Measurements from ENCODE around the gene HNF4A.
A peak's percentile ranks its signal among the peaks of the same experiment; 100 is the strongest.
"Not testable (repeated sequence)": the region's sequence is repeated elsewhere in the genome, so short reads cannot be mapped to it uniquely, and the experiment has no call there.

Gene HNF4A

DNA sequence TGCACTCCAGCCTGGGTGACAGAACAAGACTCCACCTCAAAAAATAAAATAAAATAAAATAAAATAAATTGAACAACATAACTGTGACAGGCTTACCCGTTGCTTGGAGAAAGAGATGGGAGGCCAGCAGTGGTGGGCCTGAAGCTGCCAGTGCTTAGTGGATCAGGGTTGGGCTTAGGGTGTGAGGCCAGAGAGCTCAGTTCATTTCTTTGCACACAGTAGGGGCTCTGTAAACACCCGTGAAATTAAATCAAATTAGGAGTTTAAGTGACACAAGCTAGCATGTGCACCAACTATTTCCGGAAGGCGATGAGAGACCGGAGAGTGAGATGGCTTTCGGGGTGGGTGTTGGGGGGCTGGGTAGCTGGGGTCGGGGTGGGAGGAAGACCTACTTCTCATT, 94.4 kb downstream of the HNF4A start:
- DNase-seq = no peak

DNA sequence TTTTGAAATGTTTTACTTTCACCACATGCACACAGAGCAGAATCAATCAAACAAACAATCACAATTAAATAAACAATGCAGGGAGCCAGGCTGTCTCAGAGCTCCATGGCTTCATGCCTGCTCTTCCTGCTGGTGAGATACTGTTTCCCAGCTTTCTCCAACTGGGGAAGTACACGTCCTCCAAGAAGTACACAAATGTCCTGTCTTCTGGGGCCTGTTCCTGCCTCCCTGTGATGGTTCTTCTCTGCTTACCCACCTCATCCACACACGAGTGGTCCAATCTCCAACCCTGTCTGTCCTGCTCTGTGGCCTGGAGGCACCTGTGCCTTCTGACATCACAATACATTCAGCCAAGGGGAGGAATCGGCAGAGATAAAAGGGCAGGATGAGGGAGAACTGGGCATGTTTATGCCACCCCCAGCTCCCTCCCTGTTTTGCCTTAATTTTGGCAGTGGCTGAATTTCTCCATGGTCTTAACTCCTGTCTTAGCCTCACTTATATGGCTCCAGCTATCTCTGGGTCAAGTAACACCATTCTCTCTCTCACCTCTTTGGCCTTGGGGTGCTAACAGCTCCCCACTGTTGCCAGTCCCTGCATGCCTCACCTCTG, 94.9 kb downstream of the HNF4A start:
- DNase-seq = no peak

DNA sequence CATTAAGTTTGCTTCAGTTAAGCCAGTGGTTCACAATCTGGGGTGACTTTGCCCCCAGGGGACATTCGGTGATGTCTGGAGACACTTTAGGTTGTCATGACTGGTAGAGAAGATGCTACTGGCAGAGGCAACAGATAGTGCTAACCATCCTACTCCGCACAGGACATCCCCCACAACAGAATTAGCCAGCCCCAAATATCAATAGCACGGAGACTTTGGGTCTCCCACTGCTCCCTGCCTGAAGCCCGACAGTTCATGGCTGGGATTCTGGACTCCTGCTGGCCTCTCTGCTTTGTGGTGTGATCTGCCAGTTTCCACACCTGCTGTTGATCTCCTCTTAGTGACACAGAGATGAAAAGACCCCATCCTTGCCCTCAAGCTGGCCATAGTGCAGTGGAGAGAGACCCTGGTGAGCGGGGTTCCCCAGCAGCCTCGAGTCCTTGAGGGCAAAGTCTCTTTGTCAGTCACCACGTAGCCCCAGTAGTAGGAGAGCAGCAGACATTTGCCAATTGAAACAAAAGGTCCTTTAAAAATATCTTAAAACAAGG, 95.5 kb downstream of the HNF4A start:
- DNase-seq = no peak

DNA sequence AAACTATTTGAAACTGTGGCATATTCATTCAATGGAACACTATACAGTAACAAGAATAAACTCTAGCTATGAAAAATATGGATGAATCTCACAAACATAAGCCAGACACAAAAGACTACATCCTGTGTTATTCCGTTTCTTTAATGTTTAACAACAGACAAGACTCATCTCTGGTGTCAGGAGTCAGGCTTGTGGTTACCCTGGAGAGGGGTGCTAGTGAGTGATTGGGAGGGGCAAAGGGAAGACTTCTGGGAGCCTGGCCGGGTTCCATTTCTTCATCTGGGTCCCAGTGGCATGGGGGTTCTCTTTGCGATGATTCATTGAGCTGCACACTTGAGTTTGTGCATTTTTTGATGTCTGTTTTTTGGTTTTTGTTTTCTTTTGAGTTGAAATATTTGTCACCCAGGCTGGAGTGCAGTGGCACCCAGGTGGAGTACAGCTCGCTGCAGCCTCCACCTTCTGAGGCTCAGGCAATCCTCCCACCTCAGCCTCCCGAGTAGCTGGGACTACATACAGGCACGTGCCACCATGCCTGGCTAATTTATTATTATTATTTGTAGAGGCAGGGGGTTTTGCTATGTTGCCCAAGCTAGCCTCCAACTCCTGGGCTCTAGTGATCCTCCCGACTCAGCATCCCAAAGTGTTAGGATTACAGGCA, 98.9 kb downstream of the HNF4A start:
- DNase-seq = no peak

DNA sequence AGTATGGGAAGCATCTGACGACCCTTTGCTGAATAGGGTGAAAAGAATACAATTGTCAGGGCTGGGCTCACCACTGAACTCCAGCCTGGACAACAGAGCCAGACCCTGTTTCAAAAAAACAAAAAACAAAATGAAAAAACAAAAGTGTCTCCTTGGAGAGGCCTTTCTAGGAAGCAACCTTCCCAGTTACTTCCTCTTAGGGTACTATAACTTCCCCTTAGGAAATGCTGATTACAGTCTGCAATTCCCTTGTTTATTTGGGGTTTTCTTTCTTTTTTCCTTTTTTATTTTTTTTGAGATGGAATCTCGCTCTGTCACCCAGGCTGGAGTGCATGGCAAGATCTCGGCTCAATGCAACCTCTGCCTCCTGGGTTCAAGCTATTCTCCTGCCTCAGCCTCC, 99.6 kb downstream of the HNF4A start:
- DNase-seq = no peak

DNA sequence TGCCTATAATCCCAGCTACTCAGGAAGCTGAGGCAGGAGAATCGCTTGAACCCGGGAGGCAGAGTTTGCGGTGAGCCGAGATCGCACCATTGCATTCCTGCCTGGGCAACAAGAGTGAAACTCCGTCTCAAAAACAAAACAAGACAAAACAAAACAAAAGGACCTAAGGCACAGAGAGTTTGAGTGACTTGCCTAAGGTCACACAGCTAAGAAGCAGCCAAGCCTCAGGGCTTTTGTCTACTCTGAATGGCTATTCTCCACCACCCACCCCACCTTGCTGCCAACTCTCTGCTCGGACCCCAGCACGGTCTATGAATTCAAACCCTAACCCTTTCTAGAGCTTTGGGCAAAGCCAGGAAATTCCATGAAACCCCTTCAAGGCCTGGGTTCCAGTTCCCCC, 101.1 kb downstream of the HNF4A start:
- no peak for DNase-seq

DNA sequence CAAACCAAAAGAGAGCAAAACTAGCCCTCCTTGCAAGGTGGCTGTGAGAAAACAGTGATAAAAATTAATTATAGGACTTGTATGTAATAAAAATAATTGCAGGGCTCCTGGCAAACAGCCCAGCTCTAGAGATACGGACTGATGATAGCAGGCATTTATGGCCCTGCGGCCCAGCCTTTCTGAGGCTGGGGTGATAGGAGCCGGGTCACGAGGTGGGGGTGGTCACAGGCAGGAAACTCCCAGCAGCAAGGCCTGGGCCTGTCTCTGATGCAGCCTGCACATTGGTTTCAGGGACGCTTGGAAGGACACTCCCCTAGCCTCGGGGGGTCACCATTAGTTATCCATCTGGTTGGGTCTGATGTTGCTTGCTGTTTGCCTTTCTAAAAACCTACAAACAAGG, 101.5 kb downstream of the HNF4A start:
- DNase-seq = no peak

DNA sequence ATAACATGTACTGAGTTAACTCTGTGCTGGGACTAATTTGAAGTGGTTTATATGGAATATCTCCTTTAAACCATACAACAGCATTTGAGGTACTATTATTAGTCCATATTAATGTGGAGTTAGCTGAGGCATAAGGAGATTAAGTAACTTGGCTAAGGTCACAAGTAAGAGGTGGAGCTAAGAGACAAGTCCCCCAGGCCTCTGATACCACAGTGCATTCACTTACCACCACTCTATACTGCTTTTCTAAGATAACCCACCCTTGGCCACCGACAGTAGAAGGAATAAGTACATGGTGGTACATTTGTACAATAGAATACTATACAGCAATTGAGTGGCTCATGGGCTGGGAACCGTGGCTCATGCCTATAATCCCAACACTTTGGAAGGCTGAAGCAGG, 103.8 kb downstream of the HNF4A start:
- DNase-seq = no peak

DNA sequence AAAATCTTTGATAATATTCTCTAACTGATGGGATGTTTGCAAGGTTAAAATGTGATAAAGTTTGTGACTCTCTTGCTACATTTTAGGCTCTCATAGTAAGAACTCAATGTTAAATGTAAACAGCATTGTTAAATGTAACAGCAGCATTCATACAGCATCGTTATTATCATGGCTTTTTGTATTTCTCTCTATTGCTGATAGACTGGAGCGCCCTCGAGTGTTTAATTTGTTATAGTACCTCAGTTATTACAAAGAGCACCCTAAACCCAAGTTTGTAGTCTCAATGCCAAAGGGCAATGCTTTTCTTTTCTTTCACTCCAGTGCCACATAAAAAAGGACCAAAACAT, 105.3 kb downstream of the HNF4A start:
- DNase-seq = peak in 1 of 2 experiments; percentile 64

DNA sequence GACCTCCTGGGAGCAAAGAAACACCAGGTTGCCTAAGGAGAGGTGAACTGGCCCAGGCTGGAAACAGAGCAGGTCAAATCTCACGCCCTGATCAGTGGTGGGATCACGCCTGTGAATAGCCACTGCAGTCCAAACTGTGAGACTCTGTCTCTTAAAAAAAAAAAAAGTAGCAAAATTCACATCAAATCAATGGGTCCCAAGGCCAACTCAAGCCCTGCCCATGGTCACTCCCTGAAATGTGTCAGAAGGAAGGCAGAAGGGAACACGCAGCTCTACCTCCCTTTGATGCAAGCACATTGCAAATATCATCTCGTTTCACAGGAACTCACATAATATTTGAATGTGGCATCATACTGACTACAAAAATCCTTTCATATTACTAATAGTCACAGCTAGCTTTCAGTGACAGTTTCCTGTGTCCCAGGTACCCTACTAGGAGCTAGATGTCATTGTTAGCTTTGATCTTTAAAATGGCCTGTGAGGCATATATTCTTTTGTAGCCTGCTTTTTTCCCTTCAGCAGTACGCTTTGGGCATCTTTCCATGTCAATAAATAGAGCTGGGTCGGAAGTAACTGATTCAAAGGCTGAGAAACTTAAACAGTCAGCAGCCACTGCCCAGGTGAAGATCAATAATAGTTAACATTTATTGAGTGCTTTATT, 105.8 kb downstream of the HNF4A start:
- DNase-seq = no peak

DNA sequence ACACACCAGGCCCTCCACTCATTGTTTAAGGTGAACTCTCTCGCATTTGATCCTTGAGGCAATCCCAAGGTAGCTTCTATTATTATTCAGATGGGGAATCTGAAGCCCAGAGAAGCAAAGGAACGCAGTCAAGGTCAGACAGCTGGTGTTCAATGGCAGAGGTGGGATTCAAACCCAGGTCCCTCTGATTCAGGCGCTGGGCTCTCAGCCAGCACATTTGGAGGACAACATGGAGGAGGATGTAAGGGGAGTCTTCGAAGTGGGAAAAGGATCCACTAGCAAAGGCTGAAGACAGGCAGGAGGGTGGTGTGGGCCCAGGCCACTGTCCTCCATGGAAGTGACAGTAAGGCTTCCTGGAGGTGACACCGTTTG, 106.3 kb downstream of the HNF4A start:
- DNase-seq = no peak

DNA sequence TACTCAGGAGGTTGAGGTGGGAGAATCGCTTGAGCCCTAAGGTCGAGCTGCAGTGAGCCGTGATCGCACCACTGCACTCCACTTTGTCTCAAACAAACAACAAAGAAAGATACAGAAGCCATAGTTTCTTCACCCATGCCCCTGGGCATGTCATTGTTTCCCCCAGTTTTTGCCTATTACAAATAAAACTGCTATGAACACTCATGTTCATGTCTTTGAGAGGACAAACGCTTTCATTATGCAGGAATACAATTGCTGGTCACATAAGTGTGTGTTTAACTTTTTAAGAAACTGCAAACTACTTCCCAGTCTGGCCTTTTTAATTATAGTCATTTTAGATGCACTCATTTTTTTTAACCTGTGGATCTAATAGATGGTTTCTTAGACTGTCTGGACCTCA, 108.0 kb downstream of the HNF4A start:
- no peak for DNase-seq

DNA sequence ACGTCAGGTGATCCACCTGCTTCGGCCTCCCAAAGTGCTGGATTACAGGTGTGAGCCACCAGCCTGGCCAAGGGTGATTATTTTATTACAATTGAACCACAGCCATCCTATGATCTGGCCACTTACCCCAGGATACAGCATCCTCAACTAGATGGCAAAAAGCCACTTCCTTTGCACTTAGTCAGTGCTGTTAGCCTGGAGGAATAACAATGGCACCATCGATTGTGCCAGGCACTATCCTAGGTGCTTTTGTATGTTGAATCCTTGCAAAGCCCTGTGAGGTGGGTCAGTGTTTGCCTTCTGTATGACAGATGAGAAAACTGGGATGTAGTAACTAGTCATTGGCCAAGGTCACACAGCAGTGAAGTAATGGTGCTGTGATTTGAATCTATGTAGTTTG, 109.0 kb downstream of the HNF4A start:
- DNase-seq = no peak

DNA sequence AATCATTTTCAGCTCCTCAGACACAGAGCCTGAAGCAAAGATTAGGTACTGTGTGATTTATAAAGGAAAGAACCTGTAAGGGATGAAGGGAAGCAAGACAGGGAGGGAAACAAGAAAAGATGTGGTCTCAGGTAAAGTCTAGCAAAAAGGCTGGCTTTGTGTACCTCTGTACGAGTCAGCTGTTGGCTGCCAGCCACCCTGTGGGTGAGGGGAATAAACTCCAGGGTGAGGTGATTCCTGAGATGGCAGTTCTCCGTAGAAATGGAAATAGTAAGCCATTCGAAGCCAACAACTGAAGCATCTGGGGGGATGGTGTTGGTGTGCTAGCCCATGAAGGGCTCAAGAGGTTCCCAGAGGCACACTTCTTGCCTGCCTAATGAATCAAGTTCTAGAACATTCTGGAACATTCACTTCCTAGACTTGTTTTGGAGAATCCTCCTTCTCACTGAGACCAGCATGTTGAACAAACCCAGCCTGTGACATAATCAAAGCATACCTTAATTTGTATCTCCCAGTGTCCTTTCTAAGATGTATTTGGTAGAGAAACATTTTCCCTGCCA, 109.6 kb downstream of the HNF4A start:
- no peak for DNase-seq

DNA sequence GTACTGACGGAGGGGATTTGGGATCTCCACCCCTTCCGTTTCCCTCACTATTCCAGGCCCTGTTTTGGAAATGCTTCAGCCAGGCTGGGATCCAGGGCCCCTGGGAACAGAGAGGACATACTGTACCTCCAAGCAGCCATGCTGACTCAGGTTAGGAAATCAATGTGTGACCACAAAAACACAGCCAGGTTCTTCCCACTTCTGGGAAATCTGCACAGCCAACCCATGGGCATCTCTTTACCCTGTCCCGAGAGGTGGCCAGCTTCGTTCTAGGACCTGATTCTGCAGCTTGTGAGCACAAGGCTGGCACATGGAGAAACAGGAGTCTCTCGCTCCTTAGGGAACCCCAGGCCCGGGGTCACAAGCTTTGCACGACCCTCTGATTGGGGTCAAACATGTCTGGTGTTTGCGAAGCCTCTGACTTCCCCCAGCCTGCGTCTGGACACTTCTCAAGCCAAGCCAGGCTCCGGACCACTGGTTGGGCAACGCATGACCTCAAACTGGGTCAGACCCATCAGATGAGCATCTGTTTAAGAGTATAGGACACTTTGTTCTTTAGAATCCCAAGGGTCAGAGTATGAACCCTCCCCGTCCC, 111.9 kb downstream of the HNF4A start:
- no peak for DNase-seq

DNA sequence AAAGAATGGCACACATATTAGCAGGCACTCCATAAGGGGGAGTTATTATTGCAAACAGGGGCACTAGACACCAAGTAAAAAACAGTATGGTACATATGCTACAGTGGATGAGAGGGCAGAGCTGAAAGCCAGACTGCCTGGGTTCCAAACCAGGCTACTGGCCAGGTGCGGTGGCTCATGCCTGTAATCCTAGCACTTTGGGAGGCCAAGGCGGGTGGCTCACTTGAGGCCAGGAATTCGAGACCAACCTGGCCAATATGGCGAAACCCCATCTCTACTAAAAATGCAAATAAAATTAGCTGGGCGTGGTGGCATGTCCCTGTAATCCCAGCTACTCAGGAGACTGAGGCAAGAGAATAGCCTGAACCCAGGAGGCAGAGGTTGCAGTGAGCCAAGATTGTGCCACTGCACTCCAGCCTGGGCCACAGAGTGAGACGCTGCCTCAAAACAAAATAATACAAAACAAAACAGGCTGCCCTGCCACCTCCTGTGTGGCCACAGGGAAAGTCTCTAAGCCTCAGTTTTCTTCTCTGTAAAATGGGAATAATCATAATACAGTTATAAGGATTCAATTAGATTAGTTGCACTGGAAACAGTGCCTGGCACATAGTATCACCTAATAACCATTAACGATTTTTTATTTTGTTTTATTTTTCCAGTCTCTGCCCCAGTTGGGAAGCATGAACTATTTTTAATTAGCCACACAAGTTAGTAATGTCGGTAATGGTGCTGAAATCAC, 112.7 kb downstream of the HNF4A start:
- no peak for DNase-seq

DNA sequence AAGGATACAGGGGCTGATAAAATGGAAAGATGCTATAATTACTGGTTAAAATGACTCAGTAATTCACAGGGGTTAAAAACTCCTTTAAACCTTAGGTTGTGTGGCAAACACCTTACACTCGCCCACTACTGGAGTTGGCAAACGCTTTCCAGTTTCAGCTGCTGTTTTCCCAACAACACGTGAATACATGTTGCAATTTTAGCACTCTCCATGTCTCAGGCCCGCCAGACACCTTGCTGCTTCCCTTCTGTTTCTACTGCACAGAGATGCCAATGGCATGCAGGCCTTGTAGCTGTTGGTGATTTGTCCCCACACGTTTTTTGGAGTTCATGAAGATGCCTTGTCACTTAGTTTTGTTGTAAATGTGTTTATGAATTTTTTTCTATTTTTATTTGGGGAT, 114.8 kb downstream of the HNF4A start:
- DNase-seq = no peak

DNA sequence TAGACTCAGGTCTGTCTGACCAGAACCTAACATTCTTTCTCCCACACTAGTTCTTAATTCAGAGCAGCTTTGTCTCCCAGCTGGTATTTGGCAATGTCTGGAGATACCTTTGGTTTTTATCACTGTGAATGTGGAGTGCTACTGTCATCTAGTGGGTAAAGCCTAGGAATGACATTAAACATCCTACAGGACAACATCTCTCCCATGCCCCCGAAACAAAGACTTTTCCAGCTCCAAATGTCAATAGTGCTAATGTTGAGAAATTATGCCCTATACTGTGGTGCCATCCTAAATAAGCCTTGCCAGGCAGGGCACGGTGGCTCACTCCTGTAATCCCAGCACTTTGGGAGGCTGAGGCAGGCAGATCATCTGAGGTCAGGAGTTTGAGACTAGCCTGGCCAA, 116.0 kb downstream of the HNF4A start:
- DNase-seq = peak in 1 of 2 experiments; percentile 16

DNA sequence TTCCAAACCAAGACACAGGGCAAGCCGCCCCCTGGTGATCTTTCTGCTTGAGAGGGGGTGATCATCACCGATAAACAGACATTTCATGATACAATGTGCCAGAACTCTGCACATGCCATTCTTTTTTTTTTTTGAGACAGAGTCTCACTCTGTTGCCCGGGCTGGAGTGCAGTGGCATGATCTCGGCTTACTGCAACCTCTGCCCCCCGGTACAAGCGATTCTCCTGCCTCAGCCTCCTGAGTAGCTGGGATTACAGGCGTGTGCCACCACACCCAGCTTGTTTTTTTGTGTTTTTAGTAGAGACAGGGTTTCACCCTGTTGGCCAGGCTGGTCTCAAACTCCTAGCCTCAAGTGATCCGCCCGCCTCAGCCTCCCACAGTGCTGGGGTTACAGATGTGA, 116.8 kb downstream of the HNF4A start:
- DNase-seq = not testable (repeated sequence)

DNA sequence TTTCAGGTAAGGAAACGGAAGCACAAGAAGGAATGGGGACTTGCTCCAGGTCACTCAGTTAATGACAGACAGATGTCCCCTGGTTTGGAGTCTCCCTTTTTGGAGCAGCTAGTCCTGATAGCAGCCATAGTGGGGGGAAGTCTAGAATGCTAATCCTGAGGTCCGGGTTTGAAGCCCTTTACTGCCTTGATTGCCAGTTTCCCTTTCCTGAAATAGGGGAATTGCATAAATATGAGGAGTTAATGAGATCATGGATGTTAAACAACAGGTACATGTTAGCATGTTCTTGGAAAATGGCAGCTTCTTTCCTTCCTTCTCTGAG, 119.8 kb downstream of the HNF4A start:
- DNase-seq = peak in 1 of 2 experiments; percentile 49

DNA sequence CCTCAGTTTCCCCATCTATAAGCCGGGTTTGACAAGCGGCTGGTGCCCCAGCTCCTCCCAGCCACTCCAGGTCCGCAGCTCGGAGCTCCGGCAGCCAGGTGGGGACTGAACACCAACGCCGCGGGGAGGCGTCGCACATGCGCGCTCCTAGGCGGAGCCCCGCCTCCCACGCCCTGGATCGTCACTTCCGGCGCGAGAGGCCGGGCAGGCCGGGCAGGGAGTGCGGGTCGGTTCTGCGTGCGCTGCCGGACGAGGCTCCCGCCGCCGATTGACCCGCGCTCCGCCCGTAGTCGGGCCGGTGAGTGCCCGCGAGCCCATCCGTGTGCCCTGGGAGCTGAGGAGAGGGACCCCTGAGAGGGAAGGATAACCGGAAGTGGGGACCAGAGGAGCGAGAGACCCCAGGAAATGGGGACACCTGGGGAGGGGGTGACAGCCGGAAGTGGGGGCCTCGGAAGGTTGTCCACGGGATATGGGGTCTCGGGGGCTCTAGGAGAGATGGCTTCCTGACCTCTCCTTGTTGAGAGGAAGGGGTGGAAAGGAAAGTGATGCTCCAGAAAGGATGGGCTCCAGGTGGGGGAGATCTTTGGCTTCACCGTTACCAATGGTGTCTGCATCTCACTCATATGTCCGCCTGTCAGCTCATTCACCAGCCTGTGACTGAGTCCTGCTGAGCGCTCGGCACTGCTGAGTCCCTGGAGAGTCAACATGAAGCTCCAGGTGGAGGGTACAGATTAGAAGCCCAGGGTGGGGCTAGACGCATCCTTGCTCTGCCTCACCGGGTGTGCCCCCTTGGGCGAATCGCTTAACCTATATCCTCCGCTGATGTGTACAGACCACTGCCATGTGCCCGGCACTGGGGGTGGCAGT, 120.4 kb downstream of the HNF4A start, which contains the start of gene TTPAL:
Gene TTPAL (plus strand): TSS at position 181 of the 867 bp plus-strand sequence. CDS start 4,126 bp downstream, outside the sequence.
- DNase-seq = peak; percentile 65 to 96

DNA sequence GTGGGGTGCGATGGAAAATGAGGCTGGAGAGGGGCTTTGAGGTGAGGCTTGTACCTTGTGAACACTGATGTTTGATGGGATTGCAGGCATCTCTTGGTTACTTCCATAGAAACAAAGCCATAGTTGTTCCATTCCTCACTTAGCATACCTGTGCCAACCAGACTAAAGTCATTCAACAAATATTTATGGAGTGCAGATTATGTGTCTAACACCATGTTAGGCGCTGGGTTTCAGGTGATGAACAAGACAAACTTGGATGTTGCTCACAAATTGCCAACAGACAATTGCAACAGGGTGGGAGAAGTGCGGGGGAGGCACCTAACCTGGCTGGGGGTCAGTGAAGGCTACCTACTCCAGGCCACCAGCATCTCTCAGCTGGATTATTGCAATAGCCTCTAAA, 121.7 kb downstream of the HNF4A start:
- DNase-seq = no peak
